ENCODE results near the gene CUL9. TPM values are rescaled to one million over a fixed set of nuclear protein-coding genes. Genes with fewer than 3 reads are reported as not detected.

CUL9 gene
- total and polyA plus RNA-seq, 2 donors (not counting 1 experiment from before 2014, with no cell fraction given): 6.7 to 32.2 TPM

DNA sequence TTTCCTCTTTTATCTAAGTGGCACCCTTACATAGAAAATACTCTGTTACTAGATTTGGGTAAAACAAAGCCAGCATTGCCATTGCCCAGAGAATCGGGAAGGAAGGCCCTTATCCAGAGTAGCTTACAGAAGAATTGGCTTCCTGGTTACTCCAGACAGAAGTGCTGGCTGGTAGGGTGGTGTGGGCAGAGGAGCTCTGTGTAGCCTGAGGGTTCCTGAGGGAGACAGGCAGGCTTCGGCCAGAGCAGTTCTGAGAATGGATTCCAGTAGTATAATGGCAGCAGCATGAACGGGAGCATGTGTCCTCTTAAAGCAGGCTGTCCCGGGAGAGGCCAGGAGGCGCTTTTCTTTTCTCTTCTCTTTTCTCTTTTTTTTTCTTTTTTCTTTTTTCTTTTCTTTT, 11.9 kb downstream of the CUL9 start:
- Histone ChIP-seq H3K79me2 (ENCODE audit: control insufficient read depth, insufficient read depth, low read length) (no peaks in the 10 kb centered on the region), H3K4me2 (ENCODE audit: extremely low read depth, insufficient read depth, low read length) (no peak overlapping the region), H3K9me3 (ENCODE audit: control insufficient read depth, insufficient read depth, low read depth, low read length) (no peaks in the 10 kb centered on the region), H3K27me3 (ENCODE audit: control insufficient read depth, insufficient read depth, low read length) (no peaks in the 10 kb centered on the region), H3K9ac (ENCODE audit: insufficient read depth, low read length) (no peak overlapping the region), H3K36me3 (ENCODE audit: control insufficient read depth, insufficient read depth, low read length) (peaks cover 15% of the 10 kb centered on the region), H3K27ac (ENCODE audit: insufficient read depth, low read length) (no peak overlapping the region), H2AFZ (ENCODE audit: low read length) (no peak overlapping the region), H3K4me3 (replicated peaks in 1 of 4; ENCODE audit: control extremely low read depth in 1 of 4, insufficient read depth in 1 of 4, low read depth in 3 of 4, low read length in 4 of 4) (no peak overlapping the region), H4K20me1 (ENCODE audit: control insufficient read depth, extremely low read depth, insufficient read depth, low read length) (no peaks in the 10 kb centered on the region), H3K4me1 (ENCODE audit: control insufficient read depth, extremely low read depth, insufficient read depth, low read length) (no peaks in the 10 kb centered on the region)
- no peak for DNase-seq (ENCODE audit: low read depth in 2 of 2)
- TF ChIP-seq, protein P1, sequence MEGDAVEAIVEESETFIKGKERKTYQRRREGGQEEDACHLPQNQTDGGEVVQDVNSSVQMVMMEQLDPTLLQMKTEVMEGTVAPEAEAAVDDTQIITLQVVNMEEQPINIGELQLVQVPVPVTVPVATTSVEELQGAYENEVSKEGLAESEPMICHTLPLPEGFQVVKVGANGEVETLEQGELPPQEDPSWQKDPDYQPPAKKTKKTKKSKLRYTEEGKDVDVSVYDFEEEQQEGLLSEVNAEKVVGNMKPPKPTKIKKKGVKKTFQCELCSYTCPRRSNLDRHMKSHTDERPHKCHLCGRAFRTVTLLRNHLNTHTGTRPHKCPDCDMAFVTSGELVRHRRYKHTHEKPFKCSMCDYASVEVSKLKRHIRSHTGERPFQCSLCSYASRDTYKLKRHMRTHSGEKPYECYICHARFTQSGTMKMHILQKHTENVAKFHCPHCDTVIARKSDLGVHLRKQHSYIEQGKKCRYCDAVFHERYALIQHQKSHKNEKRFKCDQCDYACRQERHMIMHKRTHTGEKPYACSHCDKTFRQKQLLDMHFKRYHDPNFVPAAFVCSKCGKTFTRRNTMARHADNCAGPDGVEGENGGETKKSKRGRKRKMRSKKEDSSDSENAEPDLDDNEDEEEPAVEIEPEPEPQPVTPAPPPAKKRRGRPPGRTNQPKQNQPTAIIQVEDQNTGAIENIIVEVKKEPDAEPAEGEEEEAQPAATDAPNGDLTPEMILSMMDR (conservative IDR thresholded peaks at IDR 0.05 in 1 of 2, IDR thresholded peaks at IDR 0.05 in 1 of 2; ENCODE audit: low read depth in 1 of 2, low read length in 2 of 2): no peak
- TF ChIP-seq EZH2 (IDR thresholded peaks at IDR 0.05; ENCODE audit: low read length, missing control alignments): no peak

DNA sequence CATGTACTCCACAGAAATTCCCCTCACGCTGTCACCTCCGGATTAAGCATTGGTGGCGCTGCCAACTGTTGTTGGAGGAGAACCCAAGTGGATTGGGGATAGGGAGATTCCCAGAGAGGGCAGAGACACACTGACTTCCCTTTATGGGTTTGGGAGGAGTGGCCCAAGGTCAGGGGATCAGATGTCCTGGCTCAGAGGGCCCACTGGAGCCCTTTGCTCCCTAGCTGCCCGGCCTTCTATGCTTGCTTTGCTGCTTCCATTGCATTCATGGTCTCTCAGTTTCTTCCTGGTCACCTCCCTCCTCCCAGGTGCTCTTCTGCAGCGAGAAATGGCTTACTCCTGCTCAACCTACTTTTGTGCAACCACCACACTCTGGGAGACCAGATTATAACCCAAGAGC, 14.3 kb downstream of the CUL9 start:
- Histone ChIP-seq H3K79me2 (ENCODE audit: control insufficient read depth, insufficient read depth, low read length) (no peaks in the 10 kb centered on the region), H2AFZ (ENCODE audit: low read length) (no peak overlapping the region), H3K9me3 (ENCODE audit: control insufficient read depth, insufficient read depth, low read depth, low read length) (no peaks in the 10 kb centered on the region), H3K4me2 (ENCODE audit: extremely low read depth, insufficient read depth, low read length) (no peak overlapping the region), H3K9ac (ENCODE audit: insufficient read depth, low read length) (no peak overlapping the region), H3K27ac (ENCODE audit: insufficient read depth, low read length) (no peak overlapping the region), H3K4me1 (ENCODE audit: control insufficient read depth, extremely low read depth, insufficient read depth, low read length) (no peaks in the 10 kb centered on the region), H3K36me3 (ENCODE audit: control insufficient read depth, insufficient read depth, low read length) (peaks cover 17% of the 10 kb centered on the region), H4K20me1 (ENCODE audit: control insufficient read depth, extremely low read depth, insufficient read depth, low read length) (no peaks in the 10 kb centered on the region), H3K4me3 (replicated peaks in 1 of 4; ENCODE audit: control extremely low read depth in 1 of 4, insufficient read depth in 1 of 4, low read depth in 3 of 4, low read length in 4 of 4) (no peak overlapping the region), H3K27me3 (ENCODE audit: control insufficient read depth, insufficient read depth, low read length) (no peaks in the 10 kb centered on the region)
- TF ChIP-seq EZH2 (IDR thresholded peaks at IDR 0.05; ENCODE audit: low read length, missing control alignments): no peak
- TF ChIP-seq, protein P1 (conservative IDR thresholded peaks at IDR 0.05 in 1 of 2, IDR thresholded peaks at IDR 0.05 in 1 of 2; ENCODE audit: low read depth in 1 of 2, low read length in 2 of 2): no peak
- DNase-seq (ENCODE audit: low read depth in 2 of 2): no peak

DNA sequence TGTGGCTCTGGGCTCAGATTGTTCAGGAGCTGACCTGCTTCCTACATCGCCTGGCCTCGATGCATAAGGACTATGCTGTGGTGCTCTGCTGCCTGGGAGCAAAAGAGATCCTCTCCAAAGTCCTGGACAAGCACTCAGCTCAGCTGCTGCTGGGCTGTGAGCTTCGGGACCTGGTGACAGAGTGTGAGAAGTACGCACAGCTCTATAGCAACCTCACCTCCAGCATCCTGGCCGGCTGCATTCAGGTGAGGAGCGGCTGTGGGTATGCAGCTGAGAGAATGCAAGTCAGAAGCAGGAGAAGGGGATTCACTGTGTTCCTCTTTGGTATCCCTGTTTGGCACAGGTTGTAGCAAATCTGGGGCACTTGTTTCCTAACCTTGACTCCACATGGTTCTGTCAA, 17.9 kb downstream of the CUL9 start:
- TF ChIP-seq EZH2 (IDR thresholded peaks at IDR 0.05; ENCODE audit: low read length, missing control alignments): no peak
- TF ChIP-seq, protein P1 (conservative IDR thresholded peaks at IDR 0.05 in 1 of 2, IDR thresholded peaks at IDR 0.05 in 1 of 2; ENCODE audit: low read depth in 1 of 2, low read length in 2 of 2): no peak
- H3K4me3 ChIP-seq (replicated peaks in 1 of 4; ENCODE audit: control extremely low read depth in 1 of 4, insufficient read depth in 1 of 4, low read depth in 3 of 4, low read length in 4 of 4): no peak overlapping the region
- no peak overlapping the region for H3K9ac ChIP-seq (ENCODE audit: insufficient read depth, low read length)
- H2AFZ ChIP-seq (ENCODE audit: low read length): no peak overlapping the region
- no peaks in the 10 kb centered on the region for H3K9me3 ChIP-seq (ENCODE audit: control insufficient read depth, insufficient read depth, low read depth, low read length)
- H3K79me2 ChIP-seq (ENCODE audit: control insufficient read depth, insufficient read depth, low read length): no peaks in the 10 kb centered on the region
- H3K27me3 ChIP-seq (ENCODE audit: control insufficient read depth, insufficient read depth, low read length): no peaks in the 10 kb centered on the region
- no peaks in the 10 kb centered on the region for H4K20me1 ChIP-seq (ENCODE audit: control insufficient read depth, extremely low read depth, insufficient read depth, low read length)
- no peak overlapping the region for H3K4me2 ChIP-seq (ENCODE audit: extremely low read depth, insufficient read depth, low read length)
- DNase-seq (ENCODE audit: low read depth in 2 of 2): no peak
- H3K4me1 ChIP-seq (ENCODE audit: control insufficient read depth, extremely low read depth, insufficient read depth, low read length): no peaks in the 10 kb centered on the region
- peaks cover 16% of the 10 kb centered on the region for H3K36me3 ChIP-seq (ENCODE audit: control insufficient read depth, insufficient read depth, low read length)
- H3K27ac ChIP-seq (ENCODE audit: insufficient read depth, low read length): no peak overlapping the region

Data from fibroblast of lung (primary cell).